ENCODE data around the gene NAA16.

DNA sequence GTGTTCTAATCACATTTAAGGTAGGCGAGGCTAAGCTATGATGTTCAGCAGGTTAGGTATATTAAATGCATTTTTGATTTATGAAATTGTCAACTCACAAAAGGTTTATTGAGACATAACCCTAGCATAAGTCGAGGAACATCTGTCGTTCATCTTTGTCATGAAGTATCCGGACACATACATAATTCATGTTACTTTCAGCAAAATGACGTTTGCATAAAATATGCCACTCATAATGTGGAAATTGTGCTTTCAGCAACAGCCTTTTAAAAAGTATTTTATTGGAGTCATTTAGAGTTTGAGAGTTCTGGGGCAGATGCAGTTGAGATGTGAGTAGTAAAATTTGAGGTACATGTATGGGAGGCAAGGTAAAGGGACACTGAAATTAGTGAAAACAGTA lies 66.4 kb downstream of the NAA16 start:
- TF ChIP-seq, protein P1, sequence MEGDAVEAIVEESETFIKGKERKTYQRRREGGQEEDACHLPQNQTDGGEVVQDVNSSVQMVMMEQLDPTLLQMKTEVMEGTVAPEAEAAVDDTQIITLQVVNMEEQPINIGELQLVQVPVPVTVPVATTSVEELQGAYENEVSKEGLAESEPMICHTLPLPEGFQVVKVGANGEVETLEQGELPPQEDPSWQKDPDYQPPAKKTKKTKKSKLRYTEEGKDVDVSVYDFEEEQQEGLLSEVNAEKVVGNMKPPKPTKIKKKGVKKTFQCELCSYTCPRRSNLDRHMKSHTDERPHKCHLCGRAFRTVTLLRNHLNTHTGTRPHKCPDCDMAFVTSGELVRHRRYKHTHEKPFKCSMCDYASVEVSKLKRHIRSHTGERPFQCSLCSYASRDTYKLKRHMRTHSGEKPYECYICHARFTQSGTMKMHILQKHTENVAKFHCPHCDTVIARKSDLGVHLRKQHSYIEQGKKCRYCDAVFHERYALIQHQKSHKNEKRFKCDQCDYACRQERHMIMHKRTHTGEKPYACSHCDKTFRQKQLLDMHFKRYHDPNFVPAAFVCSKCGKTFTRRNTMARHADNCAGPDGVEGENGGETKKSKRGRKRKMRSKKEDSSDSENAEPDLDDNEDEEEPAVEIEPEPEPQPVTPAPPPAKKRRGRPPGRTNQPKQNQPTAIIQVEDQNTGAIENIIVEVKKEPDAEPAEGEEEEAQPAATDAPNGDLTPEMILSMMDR (IDR thresholded peaks at IDR 0.05) = no peak
- TF ChIP-seq TCF12 (IDR thresholded peaks at IDR 0.05) (no peak), RAD21 (IDR thresholded peaks at IDR 0.05; ENCODE audit: low read length) (no peak), EP300 (IDR thresholded peaks at IDR 0.05; ENCODE audit: borderline replicate concordance in 1 of 2, low read depth in 1 of 2, low read length in 1 of 2) (no peak)
- TF ChIP-seq, protein P2, sequence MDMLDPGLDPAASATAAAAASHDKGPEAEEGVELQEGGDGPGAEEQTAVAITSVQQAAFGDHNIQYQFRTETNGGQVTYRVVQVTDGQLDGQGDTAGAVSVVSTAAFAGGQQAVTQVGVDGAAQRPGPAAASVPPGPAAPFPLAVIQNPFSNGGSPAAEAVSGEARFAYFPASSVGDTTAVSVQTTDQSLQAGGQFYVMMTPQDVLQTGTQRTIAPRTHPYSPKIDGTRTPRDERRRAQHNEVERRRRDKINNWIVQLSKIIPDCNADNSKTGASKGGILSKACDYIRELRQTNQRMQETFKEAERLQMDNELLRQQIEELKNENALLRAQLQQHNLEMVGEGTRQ (IDR thresholded peaks at IDR 0.05; ENCODE audit: borderline replicate concordance, low read depth, low read length) = no peak
